ENCODE results near the gene MYBPH. TPM values are rescaled to one million over a fixed set of nuclear protein-coding genes. Genes with fewer than 3 reads are reported as not detected.

MYBPH gene
- total RNA-seq, 4 donors from 2014 or later: not detected

DNA sequence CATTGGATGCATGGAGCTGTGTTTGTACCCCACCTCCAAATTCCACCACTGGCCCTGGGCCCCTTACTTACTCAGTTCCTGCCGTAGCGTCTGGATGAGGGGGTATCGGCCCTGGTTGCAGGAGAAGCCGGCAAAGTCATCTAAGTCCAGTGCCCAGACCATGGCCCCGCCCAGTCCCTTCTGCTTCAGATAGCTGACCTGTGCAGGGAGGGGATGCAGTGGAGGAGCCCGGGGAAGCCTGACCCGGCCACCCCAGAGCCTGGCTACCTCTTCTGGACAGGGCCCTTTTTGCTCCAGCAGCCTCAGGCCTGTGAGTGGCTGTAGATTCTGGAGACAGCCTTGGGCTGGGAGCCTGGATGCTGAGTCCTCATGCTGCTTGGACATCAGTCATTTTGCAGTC lies 42.0 kb upstream of the MYBPH start:
- no peak for TF ChIP-seq POLR2A (IDR thresholded peaks at IDR 0.05)
- TF ChIP-seq EP300 (IDR thresholded peaks at IDR 0.05): no peak
- TF ChIP-seq, protein P1, sequence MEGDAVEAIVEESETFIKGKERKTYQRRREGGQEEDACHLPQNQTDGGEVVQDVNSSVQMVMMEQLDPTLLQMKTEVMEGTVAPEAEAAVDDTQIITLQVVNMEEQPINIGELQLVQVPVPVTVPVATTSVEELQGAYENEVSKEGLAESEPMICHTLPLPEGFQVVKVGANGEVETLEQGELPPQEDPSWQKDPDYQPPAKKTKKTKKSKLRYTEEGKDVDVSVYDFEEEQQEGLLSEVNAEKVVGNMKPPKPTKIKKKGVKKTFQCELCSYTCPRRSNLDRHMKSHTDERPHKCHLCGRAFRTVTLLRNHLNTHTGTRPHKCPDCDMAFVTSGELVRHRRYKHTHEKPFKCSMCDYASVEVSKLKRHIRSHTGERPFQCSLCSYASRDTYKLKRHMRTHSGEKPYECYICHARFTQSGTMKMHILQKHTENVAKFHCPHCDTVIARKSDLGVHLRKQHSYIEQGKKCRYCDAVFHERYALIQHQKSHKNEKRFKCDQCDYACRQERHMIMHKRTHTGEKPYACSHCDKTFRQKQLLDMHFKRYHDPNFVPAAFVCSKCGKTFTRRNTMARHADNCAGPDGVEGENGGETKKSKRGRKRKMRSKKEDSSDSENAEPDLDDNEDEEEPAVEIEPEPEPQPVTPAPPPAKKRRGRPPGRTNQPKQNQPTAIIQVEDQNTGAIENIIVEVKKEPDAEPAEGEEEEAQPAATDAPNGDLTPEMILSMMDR (IDR thresholded peaks at IDR 0.05): no peak
- Histone ChIP-seq H3K9me3 (no peaks in the 10 kb centered on the region), H3K27me3 (no peaks in the 10 kb centered on the region), H3K4me1 (peaks cover 0 to 2% (median 0%) of the 10 kb centered on the region in 4 donors), H3K36me3 (no peaks in the 10 kb centered on the region), H3K27ac (no peak overlapping the region), H3K4me3 (no peak overlapping the region)
- no peak for DNase-seq (ENCODE audit: low spot score in 2 of 2)
- 62 to 78% methylated on average over 4 to 7 of the region's 7 CpGs for WGBS, 2 donors

GRCh38 chr1:203217139-203217655 lies 41.6 kb upstream of the MYBPH start:
- Histone ChIP-seq H3K9me3 (no peaks in the 10 kb centered on the region), H3K4me3 (no peak overlapping the region), H3K27me3 (no peaks in the 10 kb centered on the region), H3K27ac (no peak overlapping the region), H3K4me1 (peaks cover 0 to 2% (median 0%) of the 10 kb centered on the region in 4 donors), H3K36me3 (no peaks in the 10 kb centered on the region)
- 40 to 64% methylated on average over 6 of the region's 6 CpGs for WGBS, 2 donors
- TF ChIP-seq, protein P1 (IDR thresholded peaks at IDR 0.05): no peak
- no peak for TF ChIP-seq EP300 (IDR thresholded peaks at IDR 0.05)
- no peak for TF ChIP-seq POLR2A (IDR thresholded peaks at IDR 0.05)
- no peak for DNase-seq (ENCODE audit: low spot score in 2 of 2)

DNA sequence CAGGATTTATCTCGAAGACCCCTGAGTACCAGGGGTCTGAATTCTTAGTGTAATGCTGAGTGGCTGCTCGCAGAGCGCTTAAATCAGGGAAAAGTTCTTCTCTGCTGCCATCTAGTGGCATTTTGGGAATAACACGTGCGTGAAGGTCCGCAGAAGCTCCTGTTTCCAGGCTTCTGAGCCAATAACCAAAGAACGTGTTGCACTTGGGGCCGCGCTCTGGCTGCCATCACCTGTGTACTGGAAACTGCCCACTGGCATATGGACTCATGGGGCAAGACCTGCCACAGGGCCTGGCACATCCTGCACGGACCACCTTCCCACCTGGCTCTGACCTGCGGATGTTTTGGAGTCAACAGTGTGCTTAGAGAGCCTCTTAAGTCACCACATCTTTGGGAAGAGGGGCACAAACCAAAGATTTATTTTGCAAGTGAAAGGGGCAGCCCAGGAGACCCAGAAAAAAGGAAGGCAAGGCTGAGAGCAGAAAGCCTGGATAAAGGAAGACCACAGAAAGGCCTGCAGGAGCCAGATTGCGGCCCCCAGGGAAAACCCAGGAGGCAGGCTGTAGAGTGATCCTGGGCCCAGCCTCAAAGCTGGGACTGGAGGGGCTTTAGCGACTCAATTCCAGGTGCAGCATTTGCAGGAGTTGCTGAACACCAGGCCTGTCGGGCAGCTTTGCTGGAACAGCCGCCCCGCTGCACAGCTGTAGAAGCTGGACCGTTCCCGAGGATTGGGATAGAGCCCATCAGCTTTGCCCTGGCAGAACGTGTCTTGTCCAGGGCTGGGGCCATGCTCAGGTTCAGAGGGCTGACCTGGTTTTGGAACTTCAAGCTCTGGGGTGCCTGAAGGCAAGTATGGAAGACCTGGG lies 40.9 kb upstream of the MYBPH start:
- WGBS, 2 donors: 24 to 33% methylated on average over 16 to 19 of the region's 19 CpGs
- Histone ChIP-seq H3K27ac (no peak overlapping the region), H3K36me3 (no peaks in the 10 kb centered on the region), H3K9me3 (no peaks in the 10 kb centered on the region), H3K27me3 (no peaks in the 10 kb centered on the region), H3K4me1 (peaks cover 0 to 2% (median 0%) of the 10 kb centered on the region in 4 donors), H3K4me3 (no peak overlapping the region)
- TF ChIP-seq, protein P1 (IDR thresholded peaks at IDR 0.05): peak; percentile 61 to 91 (median 68)
- no peak for TF ChIP-seq EP300 (IDR thresholded peaks at IDR 0.05)
- DNase-seq (ENCODE audit: low spot score in 2 of 2): peak in 1 of 2 donors; percentile 79

DNA sequence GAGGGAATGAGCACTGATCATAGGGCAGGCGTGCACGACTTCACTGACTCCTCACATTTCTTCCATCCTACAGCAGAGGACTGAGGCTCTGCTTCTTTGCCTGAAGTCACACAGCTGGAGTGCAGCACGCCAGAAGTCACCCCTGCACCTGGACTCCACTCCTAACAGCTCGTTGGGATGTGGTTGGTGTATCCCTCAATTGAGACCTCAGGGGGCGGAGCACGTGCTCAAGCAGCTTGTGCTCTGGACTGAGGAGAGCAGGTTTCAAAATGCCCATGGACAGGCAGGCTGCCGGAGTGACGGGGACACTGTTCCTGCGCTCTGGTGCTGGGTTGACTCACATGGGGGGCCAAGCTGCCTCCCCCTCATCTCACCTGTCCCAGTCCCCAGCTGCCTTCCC lies 39.9 kb upstream of the MYBPH start:
- no peaks in the 10 kb centered on the region for H3K9me3 ChIP-seq
- no peak for DNase-seq (ENCODE audit: low spot score in 2 of 2)
- H3K36me3 ChIP-seq: no peaks in the 10 kb centered on the region
- H3K27me3 ChIP-seq: no peaks in the 10 kb centered on the region
- TF ChIP-seq EP300 (IDR thresholded peaks at IDR 0.05): no peak
- TF ChIP-seq, protein P1 (IDR thresholded peaks at IDR 0.05): no peak
- no peak for TF ChIP-seq POLR2A (IDR thresholded peaks at IDR 0.05)
- no peak overlapping the region for H3K27ac ChIP-seq
- H3K4me1 ChIP-seq: peaks cover 0 to 2% (median 0%) of the 10 kb centered on the region in 4 donors
- WGBS, 2 donors: 70 to 79% methylated on average over 6 to 9 of the region's 9 CpGs
- H3K4me3 ChIP-seq: no peak overlapping the region

DNA sequence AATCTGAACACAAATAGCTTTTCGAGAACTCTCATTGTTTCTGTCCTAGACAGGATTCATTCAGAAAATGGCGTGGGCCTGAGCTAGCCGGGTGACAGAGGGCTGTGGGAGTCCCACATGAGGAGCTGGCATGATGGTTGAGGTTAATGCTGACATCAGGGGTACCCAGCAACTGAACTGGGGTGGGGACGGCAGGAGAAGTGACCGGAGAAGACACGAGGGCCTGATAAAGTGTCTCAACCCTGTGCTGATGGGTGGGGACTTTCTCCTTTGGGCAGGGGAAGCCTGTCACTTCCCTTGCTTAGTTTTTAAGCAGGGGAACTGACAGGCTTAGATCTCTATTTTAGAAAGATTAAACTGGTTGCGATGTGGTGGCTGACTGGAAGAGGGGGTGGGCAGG lies 39.2 kb upstream of the MYBPH start:
- no peak overlapping the region for H3K4me3 ChIP-seq
- TF ChIP-seq POLR2A (IDR thresholded peaks at IDR 0.05) (no peak), EP300 (IDR thresholded peaks at IDR 0.05) (no peak)
- TF ChIP-seq, protein P1 (IDR thresholded peaks at IDR 0.05): no peak
- 64 to 73% methylated on average over 7 of the region's 7 CpGs for WGBS, 2 donors
- no peaks in the 10 kb centered on the region for H3K36me3 ChIP-seq
- H3K4me1 ChIP-seq: peaks cover 0 to 2% (median 0%) of the 10 kb centered on the region in 4 donors
- no peaks in the 10 kb centered on the region for H3K9me3 ChIP-seq
- H3K27ac ChIP-seq: no peak overlapping the region
- no peak for DNase-seq (ENCODE audit: low spot score in 2 of 2)
- no peaks in the 10 kb centered on the region for H3K27me3 ChIP-seq
